OCI-LY3 (cell line): Measurements from ENCODE around the gene PURB.

Experiments used
- EZH2phosphoT487 ChIP-seq: fragments of 200-600 bp; shearing (Covaris generic); IDR thresholded peaks from 2 replicates; pipeline ENCODE4 v1.6.1; 2018; ENCODE audit warnings: antibody characterized with exemption, mixed run types, low read depth
- TF ChIP-seq, protein P1 (sequence below): fragments of 200-600, 300-600 bp; sonication (generic); IDR thresholded peaks from 2 replicates; pipeline ENCODE4 v1.5.1; 2014; ENCODE audit warnings: antibody characterized with exemption, low read length, low read depth

DNA sequence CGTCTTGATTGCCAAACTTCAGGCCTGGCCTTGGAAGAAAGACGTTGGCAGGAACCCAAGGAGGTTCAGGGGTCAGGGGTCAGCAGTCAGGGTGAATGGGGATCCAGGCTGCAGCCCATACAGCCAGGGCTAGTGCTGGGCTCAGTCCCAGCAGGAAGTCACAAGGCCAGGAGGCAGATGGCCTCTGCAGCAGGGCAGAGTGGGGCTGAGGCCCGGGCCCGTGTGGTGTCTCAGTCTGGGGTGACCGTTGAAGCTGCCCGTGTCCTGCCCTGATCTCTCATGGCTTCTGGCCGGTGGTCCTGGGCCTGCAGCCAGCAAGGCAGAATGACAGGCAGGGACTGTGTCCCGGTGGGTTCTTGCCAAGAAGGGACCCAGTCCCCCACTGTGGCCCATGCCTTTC lies 26.6 kb upstream of the PURB start:
- TF ChIP-seq, protein P1, sequence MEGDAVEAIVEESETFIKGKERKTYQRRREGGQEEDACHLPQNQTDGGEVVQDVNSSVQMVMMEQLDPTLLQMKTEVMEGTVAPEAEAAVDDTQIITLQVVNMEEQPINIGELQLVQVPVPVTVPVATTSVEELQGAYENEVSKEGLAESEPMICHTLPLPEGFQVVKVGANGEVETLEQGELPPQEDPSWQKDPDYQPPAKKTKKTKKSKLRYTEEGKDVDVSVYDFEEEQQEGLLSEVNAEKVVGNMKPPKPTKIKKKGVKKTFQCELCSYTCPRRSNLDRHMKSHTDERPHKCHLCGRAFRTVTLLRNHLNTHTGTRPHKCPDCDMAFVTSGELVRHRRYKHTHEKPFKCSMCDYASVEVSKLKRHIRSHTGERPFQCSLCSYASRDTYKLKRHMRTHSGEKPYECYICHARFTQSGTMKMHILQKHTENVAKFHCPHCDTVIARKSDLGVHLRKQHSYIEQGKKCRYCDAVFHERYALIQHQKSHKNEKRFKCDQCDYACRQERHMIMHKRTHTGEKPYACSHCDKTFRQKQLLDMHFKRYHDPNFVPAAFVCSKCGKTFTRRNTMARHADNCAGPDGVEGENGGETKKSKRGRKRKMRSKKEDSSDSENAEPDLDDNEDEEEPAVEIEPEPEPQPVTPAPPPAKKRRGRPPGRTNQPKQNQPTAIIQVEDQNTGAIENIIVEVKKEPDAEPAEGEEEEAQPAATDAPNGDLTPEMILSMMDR, result no peak
- no peak for TF ChIP-seq EZH2phosphoT487
